ENCODE measurements around the gene DOCK9.

DOCK9 gene

DNA sequence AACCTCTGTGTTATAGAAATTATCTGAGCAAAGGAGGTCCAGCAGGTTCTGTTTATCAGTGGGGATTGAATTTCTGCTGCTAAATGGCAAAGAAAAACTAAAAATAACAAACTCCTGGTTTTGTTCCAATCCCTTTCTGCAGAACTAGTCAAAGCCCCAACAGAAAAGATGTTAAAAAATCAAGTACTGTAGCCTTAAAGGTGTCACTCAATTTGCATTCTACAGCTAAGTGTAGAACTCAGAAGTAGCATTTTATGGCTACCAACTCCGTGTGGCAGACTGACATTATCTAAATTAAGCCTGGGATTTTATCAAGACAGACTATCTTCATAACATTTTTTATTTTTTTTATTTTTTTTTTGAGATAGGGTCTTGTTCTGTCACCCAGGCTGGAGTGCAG, 133.8 kb downstream of the DOCK9 start:
- no peak for DNase-seq (ENCODE audit: low read depth)
- TF ChIP-seq, protein P1, sequence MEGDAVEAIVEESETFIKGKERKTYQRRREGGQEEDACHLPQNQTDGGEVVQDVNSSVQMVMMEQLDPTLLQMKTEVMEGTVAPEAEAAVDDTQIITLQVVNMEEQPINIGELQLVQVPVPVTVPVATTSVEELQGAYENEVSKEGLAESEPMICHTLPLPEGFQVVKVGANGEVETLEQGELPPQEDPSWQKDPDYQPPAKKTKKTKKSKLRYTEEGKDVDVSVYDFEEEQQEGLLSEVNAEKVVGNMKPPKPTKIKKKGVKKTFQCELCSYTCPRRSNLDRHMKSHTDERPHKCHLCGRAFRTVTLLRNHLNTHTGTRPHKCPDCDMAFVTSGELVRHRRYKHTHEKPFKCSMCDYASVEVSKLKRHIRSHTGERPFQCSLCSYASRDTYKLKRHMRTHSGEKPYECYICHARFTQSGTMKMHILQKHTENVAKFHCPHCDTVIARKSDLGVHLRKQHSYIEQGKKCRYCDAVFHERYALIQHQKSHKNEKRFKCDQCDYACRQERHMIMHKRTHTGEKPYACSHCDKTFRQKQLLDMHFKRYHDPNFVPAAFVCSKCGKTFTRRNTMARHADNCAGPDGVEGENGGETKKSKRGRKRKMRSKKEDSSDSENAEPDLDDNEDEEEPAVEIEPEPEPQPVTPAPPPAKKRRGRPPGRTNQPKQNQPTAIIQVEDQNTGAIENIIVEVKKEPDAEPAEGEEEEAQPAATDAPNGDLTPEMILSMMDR (conservative IDR thresholded peaks at IDR 0.05; ENCODE audit: low read depth, low read length), result no peak
- H3K4me3 ChIP-seq (ENCODE audit: low read length), result no peak overlapping the region

DNA sequence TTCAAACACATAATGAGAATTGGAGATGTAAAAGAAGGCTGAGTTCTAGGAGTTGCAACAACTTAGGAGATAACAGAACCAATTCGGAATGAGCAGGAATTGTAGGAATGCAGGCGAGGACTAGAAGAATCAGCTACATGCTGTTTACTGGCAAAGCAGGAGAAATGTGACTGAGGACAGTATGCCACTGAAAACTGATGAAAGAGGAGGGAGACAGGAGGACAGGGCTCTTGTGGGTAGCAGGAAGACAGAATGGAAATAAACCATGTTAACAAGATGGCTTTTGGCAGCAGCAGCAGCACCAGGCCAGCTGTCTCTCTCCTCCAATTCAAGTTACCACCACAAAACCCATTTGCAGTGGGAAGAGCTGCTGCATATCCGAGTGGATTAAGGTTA, 134.4 kb downstream of the DOCK9 start:
- H3K4me3 ChIP-seq (ENCODE audit: low read length), result no peak overlapping the region
- no peak for DNase-seq (ENCODE audit: low read depth)
- TF ChIP-seq, protein P1 (conservative IDR thresholded peaks at IDR 0.05; ENCODE audit: low read depth, low read length), result no peak

DNA sequence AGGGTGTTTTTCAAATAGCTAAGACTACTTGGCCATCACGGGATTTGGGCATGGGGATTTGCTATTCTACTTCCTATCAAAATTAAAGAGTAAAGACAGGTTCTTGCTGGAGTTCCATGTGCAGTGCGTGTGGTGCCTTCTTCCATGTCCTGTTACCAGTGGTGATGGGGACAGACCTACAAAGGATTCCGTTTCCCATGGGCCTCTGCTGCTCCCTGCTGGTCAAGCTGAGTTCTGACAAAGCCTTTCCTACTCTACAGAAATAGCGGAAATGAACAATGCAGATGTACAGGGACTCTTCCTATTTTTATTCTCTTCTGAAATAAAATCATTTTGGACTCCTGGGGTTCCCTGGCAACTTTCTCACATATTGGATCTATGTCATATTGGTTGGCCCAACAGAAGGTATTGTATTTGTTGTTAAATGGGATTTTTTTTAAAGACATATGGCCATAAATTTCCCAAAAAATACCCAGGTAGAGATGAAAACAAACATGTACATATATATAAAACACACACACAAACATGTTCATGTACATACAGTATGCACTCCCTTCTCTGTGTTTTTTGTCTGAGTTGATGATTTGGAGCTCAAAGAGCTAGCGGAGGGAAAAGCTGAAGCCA, 134.9 kb downstream of the DOCK9 start:
- TF ChIP-seq, protein P1 (conservative IDR thresholded peaks at IDR 0.05; ENCODE audit: low read depth, low read length), result peak; percentile 93
- H3K4me3 ChIP-seq (ENCODE audit: low read length), result no peak overlapping the region

DNA sequence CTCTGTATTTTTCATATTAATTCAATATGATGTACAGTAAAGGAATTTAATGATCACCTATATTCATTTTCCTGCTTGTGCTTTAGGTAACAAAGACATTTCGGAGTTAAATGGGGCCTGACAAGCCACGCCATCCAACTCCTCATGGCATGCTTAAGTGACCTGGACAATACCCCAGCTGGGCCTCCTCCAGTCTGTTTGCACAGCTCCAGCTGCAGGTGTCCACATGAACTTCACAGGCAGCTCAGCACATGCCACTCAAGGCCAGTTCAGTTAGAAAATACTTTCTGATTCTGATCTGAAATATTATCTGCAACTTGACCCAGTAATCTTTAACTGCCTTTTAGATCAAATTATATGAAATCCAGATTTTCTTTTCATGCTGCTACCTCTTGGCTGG, 135.8 kb downstream of the DOCK9 start:
- TF ChIP-seq, protein P1 (conservative IDR thresholded peaks at IDR 0.05; ENCODE audit: low read depth, low read length), result no peak
- DNase-seq (ENCODE audit: low read depth), result no peak
- H3K4me3 ChIP-seq (ENCODE audit: low read length), result no peak overlapping the region

More for the DNA sequence above, 134.9 kb downstream of the DOCK9 start:
- no peak for DNase-seq (ENCODE audit: low read depth)

DNA sequence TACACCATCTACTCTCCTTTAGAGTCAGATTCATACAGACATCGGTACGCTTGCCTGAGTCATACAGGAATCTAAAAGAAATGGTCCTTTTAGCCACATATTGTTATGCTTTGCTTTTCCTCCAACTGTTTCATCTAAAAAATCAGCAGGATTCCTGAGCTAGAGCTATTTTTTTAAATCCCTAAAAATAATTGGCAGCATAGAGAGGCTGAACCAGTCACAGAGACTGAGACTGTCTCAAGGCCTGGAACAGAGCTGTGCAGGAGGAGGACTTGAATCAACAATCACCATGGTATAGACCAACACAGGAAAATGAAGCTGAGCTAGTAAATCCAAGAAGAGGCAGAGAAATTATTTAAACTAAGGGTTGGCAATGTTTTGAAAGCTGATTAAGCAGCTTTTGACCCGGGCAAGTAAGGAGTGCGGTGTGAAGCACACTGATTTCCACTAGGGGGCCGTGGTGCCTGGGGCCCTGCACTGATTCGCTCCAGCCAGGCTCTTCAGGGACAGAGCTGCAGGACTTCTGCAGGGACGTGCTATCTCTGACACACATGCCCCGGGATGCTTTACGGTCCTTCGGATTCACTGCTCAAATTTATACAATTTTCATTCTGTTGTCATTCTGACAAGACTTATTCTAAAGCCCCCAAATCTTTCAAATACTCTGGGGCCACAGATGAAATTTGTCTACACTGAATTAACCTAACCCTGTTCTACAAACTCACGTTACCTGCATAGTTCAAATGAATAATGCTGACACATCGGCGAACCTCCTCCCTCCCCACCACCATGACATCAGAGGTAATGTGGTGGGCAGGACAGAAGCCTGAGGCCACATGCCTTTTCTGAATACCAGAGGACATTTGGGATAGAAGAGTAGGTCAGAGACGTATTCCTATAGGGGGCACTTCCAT, 137.8 kb downstream of the DOCK9 start:
- H3K4me3 ChIP-seq (ENCODE audit: low read length), result no peak overlapping the region
- TF ChIP-seq, protein P1 (conservative IDR thresholded peaks at IDR 0.05; ENCODE audit: low read depth, low read length), result peak; percentile 93
- no peak for DNase-seq (ENCODE audit: low read depth)

DNA sequence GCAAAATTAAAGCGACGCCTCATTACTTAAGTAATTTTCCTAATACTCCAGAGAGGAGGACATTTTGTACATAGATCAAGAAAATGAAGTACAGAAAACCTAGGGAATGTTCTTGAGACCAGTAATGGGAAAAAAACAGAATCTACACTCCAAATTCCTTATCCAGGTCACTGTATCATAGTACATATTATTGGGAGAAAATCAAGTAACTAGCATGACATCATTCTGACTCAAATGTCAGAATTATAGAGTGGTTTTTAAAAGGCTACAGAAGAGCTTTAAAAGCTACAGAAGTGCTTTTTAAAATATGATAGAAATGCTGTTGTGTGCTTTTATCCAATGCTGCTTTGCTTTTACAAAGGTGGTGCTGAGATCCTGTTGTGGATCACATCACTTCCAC, 139.1 kb downstream of the DOCK9 start:
- no peak overlapping the region for H3K4me3 ChIP-seq (ENCODE audit: low read length)
- no peak for DNase-seq (ENCODE audit: low read depth)
- TF ChIP-seq, protein P1 (conservative IDR thresholded peaks at IDR 0.05; ENCODE audit: low read depth, low read length), result no peak
